Measurements from ENCODE around the gene BBS2. TPM values are rescaled to one million over a fixed set of nuclear protein-coding genes. Genes with fewer than 3 reads are reported as not detected.
"Not testable (repeated sequence)": the region's sequence is repeated elsewhere in the genome, so short reads cannot be mapped to it uniquely, and the experiment has no call there.

The BBS2 gene
- total RNA-seq, 2 experiments from 2014 or later = 13.9 to 18.3 TPM

GRCh38 chr16:56493815-56494214, 26.0 kb downstream of the BBS2 start:
- intact Hi-C loops (cut with micrococcal nuclease; ENCODE audit: unreplicated experiment) = no loop called here
- Histone ChIP-seq H3K4me2 (ENCODE audit: low read length) (no peak overlapping the region), H3K4me3 (ENCODE audit: low read depth, low read length, poor library complexity, severe bottlenecking) (no peak overlapping the region), H3K27ac (ENCODE audit: low read depth, low read length, poor library complexity, severe bottlenecking) (no peak overlapping the region), H3K4me1 (ENCODE audit: insufficient read depth, low read length, poor library complexity, severe bottlenecking) (peaks cover 13% of the 10 kb centered on the region), H2AFZ (ENCODE audit: low read length) (no peak overlapping the region), H3K36me3 (ENCODE audit: insufficient read depth, low read length) (no peaks in the 10 kb centered on the region; the same call in 1 of the 2 replicates), H3K79me2 (ENCODE audit: insufficient read depth, low read depth, low read length) (no peaks in the 10 kb centered on the region), H4K20me1 (ENCODE audit: insufficient read depth, low read length) (no peaks in the 10 kb centered on the region), H3K9me3 (ENCODE audit: low read length) (no peaks in the 10 kb centered on the region), H3K9me2 (ENCODE audit: insufficient read depth, low read length) (no peaks in the 10 kb centered on the region)
- no TSS peak for BruUV-seq (replicated peaks)
- DNase-seq (ENCODE audit: low spot score) = no peak
- CTCF ChIA-PET (ENCODE audit: unreplicated experiment) = no interaction called here
- POLR2A ChIA-PET = interaction anchor here (0.7 kb wide), 1 partner anchor 33 kb away, joined by 3 read pairs; no protein-coding TSS in a partner anchor
- TF ChIP-seq CTCF (conservative IDR thresholded peaks at IDR 0.05; ENCODE audit: low read length) (no peak), EZH2phosphoT487 (IDR thresholded peaks at IDR 0.05; ENCODE audit: borderline replicate concordance, low read depth, low read length) (no peak)

- no TSS peak for BruUV-seq (replicated peaks)
- H3K4me3 ChIP-seq (ENCODE audit: low read depth, low read length, poor library complexity, severe bottlenecking) = no peak overlapping the region
- no peaks in the 10 kb centered on the region for H4K20me1 ChIP-seq (ENCODE audit: insufficient read depth, low read length)
- intact Hi-C loops (cut with micrococcal nuclease; ENCODE audit: unreplicated experiment) = no loop called here
- no peak overlapping the region for H3K27ac ChIP-seq (ENCODE audit: low read depth, low read length, poor library complexity, severe bottlenecking)
- TF ChIP-seq EZH2phosphoT487 (IDR thresholded peaks at IDR 0.05; ENCODE audit: borderline replicate concordance, low read depth, low read length) = no peak
- TF ChIP-seq CTCF (conservative IDR thresholded peaks at IDR 0.05; ENCODE audit: low read length) = no peak
- DNase-seq (ENCODE audit: low spot score) = no peak
- ChIA-PET POLR2A (interaction anchor here (0.6 kb wide), 1 partner anchor 240 kb away, joined by 3 read pairs; no protein-coding TSS in a partner anchor), CTCF (ENCODE audit: unreplicated experiment) (no interaction called here)
- no peaks in the 10 kb centered on the region for H3K9me3 ChIP-seq (ENCODE audit: low read length)
- no peaks in the 10 kb centered on the region for H3K9me2 ChIP-seq (ENCODE audit: insufficient read depth, low read length)
- peaks cover 13% of the 10 kb centered on the region for H3K4me1 ChIP-seq (ENCODE audit: insufficient read depth, low read length, poor library complexity, severe bottlenecking)
- H2AFZ ChIP-seq (ENCODE audit: low read length) = no peak overlapping the region
- H3K79me2 ChIP-seq (ENCODE audit: insufficient read depth, low read depth, low read length) = no peaks in the 10 kb centered on the region
- H3K4me2 ChIP-seq (ENCODE audit: low read length) = no peak overlapping the region
- H3K36me3 ChIP-seq (ENCODE audit: insufficient read depth, low read length) = no peaks in the 10 kb centered on the region; the same call in 1 of the 2 replicates
Measured at GRCh38 chr16:56493126-56493525, 26.7 kb downstream of the BBS2 start.

- Histone ChIP-seq H3K27ac (ENCODE audit: low read depth, low read length, poor library complexity, severe bottlenecking) (no peak overlapping the region), H3K36me3 (ENCODE audit: insufficient read depth, low read length) (no peaks in the 10 kb centered on the region; the same call in 1 of the 2 replicates), H3K79me2 (ENCODE audit: insufficient read depth, low read depth, low read length) (no peaks in the 10 kb centered on the region), H4K20me1 (ENCODE audit: insufficient read depth, low read length) (no peaks in the 10 kb centered on the region), H3K4me3 (ENCODE audit: low read depth, low read length, poor library complexity, severe bottlenecking) (no peak overlapping the region), H3K4me1 (ENCODE audit: insufficient read depth, low read length, poor library complexity, severe bottlenecking) (peaks cover 13% of the 10 kb centered on the region), H3K4me2 (ENCODE audit: low read length) (peak overlapping the region; percentile 49), H2AFZ (ENCODE audit: low read length) (0 out of 2 replicates have a peak overlapping the region, but pooled peaks have one; percentile 11), H3K9me2 (ENCODE audit: insufficient read depth, low read length) (no peaks in the 10 kb centered on the region), H3K9me3 (ENCODE audit: low read length) (no peaks in the 10 kb centered on the region)
- ChIA-PET POLR2A (interaction anchor here (0.6 to 0.8 kb wide), 5 partner anchors 15 to 365 kb away, joined by 3 to 4 read pairs (median 3); no protein-coding TSS in a partner anchor), CTCF (ENCODE audit: unreplicated experiment) (no interaction called here)
- intact Hi-C loops (cut with micrococcal nuclease; ENCODE audit: unreplicated experiment) = no loop called here
- BruUV-seq (replicated peaks) = no TSS peak
- DNase-seq (ENCODE audit: low spot score) = peak; percentile 18
- TF ChIP-seq CTCF (conservative IDR thresholded peaks at IDR 0.05; ENCODE audit: low read length) (no peak), EZH2phosphoT487 (IDR thresholded peaks at IDR 0.05; ENCODE audit: borderline replicate concordance, low read depth, low read length) (no peak)
Measured at GRCh38 chr16:56491657-56492261, 28.1 kb downstream of the BBS2 start.

- H3K9me3 ChIP-seq (ENCODE audit: low read length); H3K79me2 ChIP-seq (ENCODE audit: insufficient read depth, low read depth, low read length); POLR2A ChIA-PET; H3K36me3 ChIP-seq (ENCODE audit: insufficient read depth, low read length); H3K4me3 ChIP-seq (ENCODE audit: low read depth, low read length, poor library complexity, severe bottlenecking); H4K20me1 ChIP-seq (ENCODE audit: insufficient read depth, low read length); H3K27ac ChIP-seq (ENCODE audit: low read depth, low read length, poor library complexity, severe bottlenecking); BruUV-seq (replicated peaks); CTCF ChIA-PET (ENCODE audit: unreplicated experiment); DNase-seq (ENCODE audit: low spot score); H2AFZ ChIP-seq (ENCODE audit: low read length); H3K9me2 ChIP-seq (ENCODE audit: insufficient read depth, low read length); H3K4me2 ChIP-seq (ENCODE audit: low read length); intact Hi-C loops (cut with micrococcal nuclease; ENCODE audit: unreplicated experiment): not testable (repeated sequence)
- H3K4me1 ChIP-seq (ENCODE audit: insufficient read depth, low read length, poor library complexity, severe bottlenecking) = peaks cover 13% of the 10 kb centered on the region
Measured at GRCh38 chr16:56488868-56489267, 31.0 kb downstream of the BBS2 start.
